CD14-positive monocyte (primary cell): ENCODE measurements around the gene THAP2. TPM values are rescaled to one million over a fixed set of nuclear protein-coding genes. Genes with fewer than 3 reads are reported as not detected.
A peak's percentile ranks its signal among the peaks of the same experiment; 100 is the strongest.

Experiments used
- DNase-seq, 3 donors: peaks; one replicate each; pipeline ENCODE4 v3.0.0-alpha.2; 2011 to 2022
- H2AFZ ChIP-seq: 2 replicates; pipeline ENCODE4 v1.6.0; 2012; ENCODE audit warnings: mild to moderate bottlenecking, low read depth, low read length, inconsistent platforms; ENCODE audit not compliant: insufficient read depth, poor library complexity, severe bottlenecking
- H3K27ac ChIP-seq, 2 donors: 1 replicate in 1 of 2; 2 replicates in 1 of 2; pipeline ENCODE4 v1.5.1; 2012 to 2013; ENCODE audit warnings: low read length in 2 of 2, control low read depth in 1 of 2, inconsistent platforms in 1 of 2, low read depth in 1 of 2, mild to moderate bottlenecking in 1 of 2
- H3K27me3 ChIP-seq, 2 donors: one replicate each; pipeline versions ENCODE4 v1.6.0 to v1.6.1; 2011 to 2013; ENCODE audit warnings: low read length in 2 of 2; ENCODE audit not compliant: control insufficient read depth in 2 of 2, insufficient read depth in 2 of 2
- H3K36me3 ChIP-seq, 2 donors: replicated peaks in 1 of 2; 1 replicate in 1 of 2; 2 replicates in 1 of 2; pipeline versions ENCODE4 v1.5.1 to v1.6.1; 2012 to 2013; ENCODE audit warnings: low read length in 2 of 2, control low read depth in 1 of 2, inconsistent platforms in 1 of 2, mild to moderate bottlenecking in 1 of 2; ENCODE audit not compliant: insufficient read depth in 2 of 2, control insufficient read depth in 1 of 2
- H3K4me1 ChIP-seq, 2 donors: 1 replicate in 1 of 2; 2 replicates in 1 of 2; pipeline versions ENCODE4 v1.5.1 to v1.6.1; 2012 to 2013; ENCODE audit warnings: low read length in 2 of 2, control low read depth in 1 of 2, inconsistent platforms in 1 of 2, mild to moderate bottlenecking in 1 of 2, moderate library complexity in 1 of 2; ENCODE audit not compliant: insufficient read depth in 2 of 2, control insufficient read depth in 1 of 2
- H3K4me2 ChIP-seq: replicated peaks from 2 replicates; pipeline ENCODE3; 2012; ENCODE audit warnings: low read length, moderate library complexity, mild to moderate bottlenecking; ENCODE audit not compliant: poor library complexity, severe bottlenecking; ENCODE audit errors: extremely low read depth
- H3K4me3 ChIP-seq, 3 experiments: fragments of 200-600 bp in 1 of 3; sonication (generic) in 1 of 3; replicated peaks in 1 of 3; 1 replicate in 2 of 3; 2 replicates in 1 of 3; pipeline ENCODE4 v1.5.1; 2011 to 2013; ENCODE audit warnings: low read length in 3 of 3, mild to moderate bottlenecking in 3 of 3, control low read depth in 2 of 3, low read depth in 2 of 3, inconsistent platforms in 1 of 3, moderate library complexity in 1 of 3
- H3K79me2 ChIP-seq: 2 replicates; pipeline ENCODE4 v1.6.0; 2012; ENCODE audit warnings: mild to moderate bottlenecking, control low read depth, inconsistent platforms, low read length, moderate library complexity; ENCODE audit not compliant: insufficient read depth
- H3K9ac ChIP-seq: 2 replicates; pipeline ENCODE4 v1.6.0; 2017; ENCODE audit warnings: low read length, mild to moderate bottlenecking; ENCODE audit not compliant: insufficient read depth, poor library complexity, severe bottlenecking
- H3K9me3 ChIP-seq, 2 donors: replicated peaks in 1 of 2; 1 replicate in 1 of 2; 2 replicates in 1 of 2; pipeline versions ENCODE4 v1.5.1 to v1.6.1; 2012 to 2013; ENCODE audit warnings: low read length in 2 of 2, control low read depth in 1 of 2; ENCODE audit not compliant: control insufficient read depth in 1 of 2, insufficient read depth in 1 of 2
- H4K20me1 ChIP-seq: 2 replicates; pipeline ENCODE4 v1.6.0; 2012; ENCODE audit warnings: mild to moderate bottlenecking, low read length, control low read depth, moderate library complexity; ENCODE audit not compliant: insufficient read depth
- H3K27ac Mint-ChIP-seq, 7 donors: one replicate each; pipeline ENCODE4 v1.8.0; 2020; ENCODE audit warnings: mild to moderate bottlenecking in 7 of 7, mixed read lengths in 7 of 7, moderate library complexity in 6 of 7, inconsistent platforms in 2 of 7
- H3K27me3 Mint-ChIP-seq, 3 donors: one replicate each; pipeline ENCODE4 v1.8.0; 2021 to 2022; ENCODE audit warnings: low read depth in 3 of 3, mild to moderate bottlenecking in 3 of 3, mixed read lengths in 3 of 3, moderate library complexity in 3 of 3, inconsistent platforms in 1 of 3
- H3K36me3 Mint-ChIP-seq, 2 donors: one replicate each; pipeline ENCODE4 v1.8.0; 2020; ENCODE audit warnings: mixed read lengths in 2 of 2, inconsistent platforms in 1 of 2, mild to moderate bottlenecking in 1 of 2
- H3K4me1 Mint-ChIP-seq: one replicate; pipeline ENCODE4 v1.8.0; 2020; ENCODE audit warnings: mild to moderate bottlenecking, mixed read lengths
- H3K4me3 Mint-ChIP-seq, 2 donors: one replicate each; pipeline ENCODE4 v1.8.0; 2020; ENCODE audit warnings: mild to moderate bottlenecking in 2 of 2, mixed read lengths in 2 of 2, moderate library complexity in 1 of 2
- H3K9me3 Mint-ChIP-seq, 7 donors: one replicate each; pipeline ENCODE4 v1.8.0; 2020 to 2022; ENCODE audit warnings: mixed read lengths in 7 of 7, mild to moderate bottlenecking in 6 of 7, moderate library complexity in 6 of 7, inconsistent platforms in 2 of 7
- WGBS: methylation state at CpG from one replicate; pipeline ENCODE4 v1.1.5; 2013; ENCODE audit warnings: missing lambda C conversion rate; ENCODE audit not compliant: insufficient coverage; 5-methylcytosine and 5-hydroxymethylcytosine counted together
- intact Hi-C, 2 donors: fragments of 100-400 bp; cut with micrococcal nuclease; formaldehyde crosslinking; loops; one replicate each; pipeline versions ENCODE4 v1.15.0 to v1.15.1; 2023
- polyA plus RNA-seq, 3 donors: library from polyadenylated mRNA; depleted of rRNA in 1 of 3; unstranded in 2 of 3; stranded (reverse) in 1 of 3; fragments of 300-500 nt in 2 of 3; fragments of >200 nt in 1 of 3; fragmentation: Illumina TruSeq in 2 of 3; gene quantifications; 1 replicate in 2 of 3; 2 replicates in 1 of 3; pipeline ENCODE4 v1.2.3, GENCODE V29; 2012 to 2021
- TF ChIP-seq, protein P1 (sequence below): fragments of 200-600 bp; IDR thresholded peaks from one replicate; pipeline ENCODE4 v1.8.0; 2022; ENCODE audit warnings: antibody characterized with exemption, mild to moderate bottlenecking

The THAP2 gene
- polyA plus RNA-seq, 3 donors, result 3.5 to 16.3 (median 4.3) TPM

DNA sequence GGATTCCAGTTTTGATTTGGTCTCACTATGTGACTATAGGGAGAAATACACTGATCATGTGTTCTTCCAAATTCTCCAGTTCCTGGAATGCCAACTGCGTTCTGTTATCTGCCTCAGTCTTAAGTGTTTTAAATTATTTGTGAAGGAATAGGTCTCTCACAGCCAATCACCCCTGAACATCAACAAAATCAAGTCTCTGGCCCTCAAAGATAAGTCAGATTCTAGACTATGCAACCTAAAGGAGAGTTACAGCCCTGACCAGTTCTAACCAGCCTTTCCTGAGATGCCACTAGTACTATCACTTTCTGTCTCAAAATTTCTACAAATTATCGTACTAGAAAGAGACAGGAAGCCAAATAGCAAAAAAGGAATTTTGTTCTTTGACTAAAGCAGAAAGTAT, 22.7 kb upstream of the THAP2 start:
- Histone ChIP-seq H3K9ac (no peak overlapping the region), H2AFZ (no peak overlapping the region), H3K9me3 (no peaks in the 10 kb centered on the region), H3K79me2 (peaks cover 69% of the 10 kb centered on the region), H4K20me1 (peaks cover 91% of the 10 kb centered on the region), H3K27me3 (no peaks in the 10 kb centered on the region), H3K36me3 (peaks cover 76 to 96% of the 10 kb centered on the region in 2 donors), H3K4me3 (no peak overlapping the region), H3K4me1 (peaks cover 8 to 20% of the 10 kb centered on the region in 2 donors), H3K27ac (peak overlapping the region in 1 of 2 donors; percentile 15), H3K4me2 (no peak overlapping the region)
- peaks cover 0 to 2% (median 0%) of the 10 kb centered on the region in 3 donors for H3K27me3 Mint-ChIP-seq
- no CpG with 5 or more reads among the region's 2 CpGs for WGBS
- peak overlapping the region in 1 of 7 donors; percentile 50 for H3K27ac Mint-ChIP-seq
- H3K9me3 Mint-ChIP-seq, result no peaks in the 10 kb centered on the region
- DNase-seq, result no peak
- H3K4me3 Mint-ChIP-seq, result no peak overlapping the region
- intact Hi-C loops, result loop anchor here in 1 of 2 donors (10.0 kb wide), 1 partner anchor 113 kb away; the partner anchor contains the start of gene RAB21
- peaks cover 15% of the 10 kb centered on the region for H3K4me1 Mint-ChIP-seq
- TF ChIP-seq, protein P1, sequence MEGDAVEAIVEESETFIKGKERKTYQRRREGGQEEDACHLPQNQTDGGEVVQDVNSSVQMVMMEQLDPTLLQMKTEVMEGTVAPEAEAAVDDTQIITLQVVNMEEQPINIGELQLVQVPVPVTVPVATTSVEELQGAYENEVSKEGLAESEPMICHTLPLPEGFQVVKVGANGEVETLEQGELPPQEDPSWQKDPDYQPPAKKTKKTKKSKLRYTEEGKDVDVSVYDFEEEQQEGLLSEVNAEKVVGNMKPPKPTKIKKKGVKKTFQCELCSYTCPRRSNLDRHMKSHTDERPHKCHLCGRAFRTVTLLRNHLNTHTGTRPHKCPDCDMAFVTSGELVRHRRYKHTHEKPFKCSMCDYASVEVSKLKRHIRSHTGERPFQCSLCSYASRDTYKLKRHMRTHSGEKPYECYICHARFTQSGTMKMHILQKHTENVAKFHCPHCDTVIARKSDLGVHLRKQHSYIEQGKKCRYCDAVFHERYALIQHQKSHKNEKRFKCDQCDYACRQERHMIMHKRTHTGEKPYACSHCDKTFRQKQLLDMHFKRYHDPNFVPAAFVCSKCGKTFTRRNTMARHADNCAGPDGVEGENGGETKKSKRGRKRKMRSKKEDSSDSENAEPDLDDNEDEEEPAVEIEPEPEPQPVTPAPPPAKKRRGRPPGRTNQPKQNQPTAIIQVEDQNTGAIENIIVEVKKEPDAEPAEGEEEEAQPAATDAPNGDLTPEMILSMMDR, result no peak
- peaks cover 67 to 78% of the 10 kb centered on the region in 2 donors for H3K36me3 Mint-ChIP-seq

GRCh38 chr12:71642264-71642663, 21.8 kb upstream of the THAP2 start:
- H3K4me3 Mint-ChIP-seq, result no peak overlapping the region
- no peak overlapping the region for H3K9ac ChIP-seq
- H3K27me3 ChIP-seq, result no peaks in the 10 kb centered on the region
- H3K4me2 ChIP-seq, result no peak overlapping the region
- no peak for DNase-seq
- peaks cover 72% of the 10 kb centered on the region for H3K79me2 ChIP-seq
- H3K36me3 Mint-ChIP-seq, result peaks cover 71 to 81% of the 10 kb centered on the region in 2 donors
- peak overlapping the region in 1 of 2 donors; percentile 4 for H3K27ac ChIP-seq
- H2AFZ ChIP-seq, result no peak overlapping the region
- TF ChIP-seq, protein P1, result no peak
- peaks cover 79 to 96% of the 10 kb centered on the region in 2 donors for H3K36me3 ChIP-seq
- peaks cover 90% of the 10 kb centered on the region for H4K20me1 ChIP-seq
- no CpG with 5 or more reads among the region's 2 CpGs for WGBS
- no peak overlapping the region for H3K4me3 ChIP-seq
- H3K4me1 ChIP-seq, result peaks cover 8 to 21% of the 10 kb centered on the region in 2 donors
- H3K9me3 Mint-ChIP-seq, result no peaks in the 10 kb centered on the region
- intact Hi-C loops, result loop anchor here in 1 of 2 donors (10.0 kb wide), 1 partner anchor 113 kb away; the partner anchor contains the start of gene RAB21
- H3K27me3 Mint-ChIP-seq, result peaks cover 0 to 2% (median 0%) of the 10 kb centered on the region in 3 donors
- no peaks in the 10 kb centered on the region for H3K9me3 ChIP-seq
- H3K4me1 Mint-ChIP-seq, result peaks cover 13% of the 10 kb centered on the region
- no peak overlapping the region for H3K27ac Mint-ChIP-seq
